ENCODE measurements around the gene MOB1B. TPM values are rescaled to one million over a fixed set of nuclear protein-coding genes. Genes with fewer than 3 reads are reported as not detected.

MOB1B gene
- total RNA-seq, 1 donor from 2014 or later = 8.4 TPM

DNA sequence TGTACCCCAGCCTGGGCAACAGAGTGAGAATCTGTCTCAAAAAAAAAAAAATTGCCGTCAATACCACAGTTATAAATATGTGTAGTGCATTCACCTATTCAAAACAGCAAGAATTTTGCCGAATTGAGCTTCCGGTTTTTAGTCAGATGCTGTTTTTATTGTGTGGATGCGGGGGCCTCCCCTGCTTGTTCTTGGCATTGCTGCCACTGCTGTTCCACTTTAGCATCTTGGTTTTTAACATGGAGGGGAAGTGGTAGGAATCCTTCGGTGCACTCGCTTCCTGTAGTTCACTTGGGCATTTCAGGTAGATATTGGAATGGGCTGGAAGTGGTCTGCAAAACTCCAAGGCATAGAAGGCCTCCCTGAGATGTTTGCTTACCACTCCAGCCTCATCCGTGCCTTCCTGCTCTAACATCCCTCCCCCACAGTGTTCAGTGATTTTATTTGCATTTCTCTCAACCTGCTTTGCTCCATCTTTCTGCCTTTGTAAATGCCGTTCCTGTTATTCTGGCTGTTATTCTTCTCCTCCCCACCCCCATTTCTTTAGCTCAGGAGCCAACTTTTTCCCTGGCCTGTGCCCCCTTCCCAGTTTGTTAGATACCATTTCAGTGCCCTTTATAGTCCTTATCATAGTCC lies 25.5 kb downstream of the MOB1B start:
- DNase-seq (ENCODE audit: low read depth) = no peak
- H3K4me3 ChIP-seq (ENCODE audit: low read depth, low read length) = no peak overlapping the region
- H3K36me3 ChIP-seq (ENCODE audit: control insufficient read depth, insufficient read depth, low read length) = no peaks in the 10 kb centered on the region
- FAIRE-seq = no peak
- TF ChIP-seq, protein P1, sequence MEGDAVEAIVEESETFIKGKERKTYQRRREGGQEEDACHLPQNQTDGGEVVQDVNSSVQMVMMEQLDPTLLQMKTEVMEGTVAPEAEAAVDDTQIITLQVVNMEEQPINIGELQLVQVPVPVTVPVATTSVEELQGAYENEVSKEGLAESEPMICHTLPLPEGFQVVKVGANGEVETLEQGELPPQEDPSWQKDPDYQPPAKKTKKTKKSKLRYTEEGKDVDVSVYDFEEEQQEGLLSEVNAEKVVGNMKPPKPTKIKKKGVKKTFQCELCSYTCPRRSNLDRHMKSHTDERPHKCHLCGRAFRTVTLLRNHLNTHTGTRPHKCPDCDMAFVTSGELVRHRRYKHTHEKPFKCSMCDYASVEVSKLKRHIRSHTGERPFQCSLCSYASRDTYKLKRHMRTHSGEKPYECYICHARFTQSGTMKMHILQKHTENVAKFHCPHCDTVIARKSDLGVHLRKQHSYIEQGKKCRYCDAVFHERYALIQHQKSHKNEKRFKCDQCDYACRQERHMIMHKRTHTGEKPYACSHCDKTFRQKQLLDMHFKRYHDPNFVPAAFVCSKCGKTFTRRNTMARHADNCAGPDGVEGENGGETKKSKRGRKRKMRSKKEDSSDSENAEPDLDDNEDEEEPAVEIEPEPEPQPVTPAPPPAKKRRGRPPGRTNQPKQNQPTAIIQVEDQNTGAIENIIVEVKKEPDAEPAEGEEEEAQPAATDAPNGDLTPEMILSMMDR (IDR thresholded peaks at IDR 0.05; ENCODE audit: insufficient read depth, low read length, severe bottlenecking) = no peak
- H3K27me3 ChIP-seq (ENCODE audit: control insufficient read depth, insufficient read depth, low read length) = no peaks in the 10 kb centered on the region

DNA sequence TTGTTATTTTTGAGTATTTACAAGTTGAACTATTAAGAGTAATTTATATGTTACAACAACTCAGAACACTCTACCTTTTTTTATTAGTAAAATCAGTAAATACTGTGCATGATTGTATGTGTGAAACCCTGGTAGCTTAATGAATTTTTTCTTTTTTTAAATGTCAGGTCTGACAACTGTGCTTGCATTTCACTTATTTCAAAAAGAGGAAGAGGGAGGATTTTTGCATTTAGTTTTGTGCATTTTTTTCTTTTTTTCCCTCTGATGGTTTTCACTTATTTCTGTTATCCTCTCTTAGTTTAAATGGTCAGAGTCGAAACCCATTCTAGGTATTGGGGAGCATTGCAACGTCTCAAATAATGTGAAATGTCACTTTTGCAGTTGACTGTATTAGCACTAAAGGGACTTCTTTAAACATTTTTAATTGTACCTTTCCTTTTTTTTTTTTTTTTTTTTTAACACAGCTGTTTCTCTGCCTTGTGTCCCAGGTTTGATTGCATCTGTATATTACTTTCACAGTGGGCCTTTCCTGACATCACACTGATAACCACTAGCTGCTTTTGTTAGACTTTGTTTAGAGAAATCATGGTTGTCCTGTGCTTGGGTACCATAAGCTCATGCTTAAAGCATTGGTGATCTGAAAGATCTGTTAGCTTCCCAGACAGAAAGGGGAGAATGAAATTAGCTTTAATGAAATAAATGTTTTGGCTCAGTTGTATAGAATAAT lies 28.5 kb downstream of the MOB1B start:
- Histone ChIP-seq H3K27me3 (ENCODE audit: control insufficient read depth, insufficient read depth, low read length) (no peaks in the 10 kb centered on the region), H3K4me3 (ENCODE audit: low read depth, low read length) (no peak overlapping the region)
- no peak for FAIRE-seq

DNA sequence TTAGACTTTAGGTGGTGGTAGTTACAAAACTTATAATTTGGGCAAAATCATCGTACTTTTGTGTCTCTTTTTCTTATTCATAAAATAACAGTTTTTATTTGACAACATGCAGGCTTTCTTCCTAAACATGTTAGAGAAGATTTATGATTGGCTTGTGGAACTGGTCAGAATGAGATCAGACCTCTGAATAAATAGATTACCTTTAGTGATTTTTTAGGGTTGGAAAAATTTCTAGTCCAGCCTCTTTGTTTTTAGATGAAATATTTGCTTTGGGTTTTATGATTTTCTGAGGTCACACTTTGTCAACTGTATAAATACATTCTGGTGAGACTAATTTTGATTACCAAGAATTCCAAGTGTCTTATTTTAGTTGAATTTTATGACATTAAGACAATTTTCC lies 29.2 kb downstream of the MOB1B start:
- DNase-seq (ENCODE audit: low read depth) = no peak

More for the DNA sequence above, 28.5 kb downstream of the MOB1B start:
- DNase-seq (ENCODE audit: low read depth) = no peak
- TF ChIP-seq, protein P1 (IDR thresholded peaks at IDR 0.05; ENCODE audit: insufficient read depth, low read length, severe bottlenecking) = no peak
- no peaks in the 10 kb centered on the region for H3K36me3 ChIP-seq (ENCODE audit: control insufficient read depth, insufficient read depth, low read length)

DNA sequence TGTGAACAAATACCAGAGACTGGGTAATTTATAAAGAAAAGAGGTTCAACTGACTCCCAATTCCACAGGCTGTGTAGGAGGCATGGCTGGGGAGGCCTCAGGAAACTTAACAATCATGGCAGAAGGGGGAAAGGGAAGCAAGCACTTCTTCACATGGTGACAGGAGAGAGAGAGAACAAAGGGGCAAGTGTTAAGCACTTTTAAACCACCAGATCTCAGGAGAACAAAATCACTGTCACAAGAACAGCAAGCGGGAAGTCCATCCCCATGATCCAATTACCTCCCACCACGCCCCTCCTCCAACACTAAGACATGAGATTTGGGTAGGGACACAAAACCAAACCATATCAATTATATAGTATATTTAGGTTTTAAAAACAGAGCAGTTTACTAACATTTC lies 30.8 kb downstream of the MOB1B start:
- FAIRE-seq = no peak
- TF ChIP-seq, protein P1 (IDR thresholded peaks at IDR 0.05; ENCODE audit: insufficient read depth, low read length, severe bottlenecking) = no peak
- DNase-seq (ENCODE audit: low read depth) = no peak
- H3K27me3 ChIP-seq (ENCODE audit: control insufficient read depth, insufficient read depth, low read length) = no peaks in the 10 kb centered on the region
- H3K36me3 ChIP-seq (ENCODE audit: control insufficient read depth, insufficient read depth, low read length) = no peaks in the 10 kb centered on the region
- H3K4me3 ChIP-seq (ENCODE audit: low read depth, low read length) = no peak overlapping the region

More for the DNA sequence above, 29.2 kb downstream of the MOB1B start:
- FAIRE-seq = no peak
- H3K4me3 ChIP-seq (ENCODE audit: low read depth, low read length) = no peak overlapping the region
- H3K36me3 ChIP-seq (ENCODE audit: control insufficient read depth, insufficient read depth, low read length) = no peaks in the 10 kb centered on the region
- no peaks in the 10 kb centered on the region for H3K27me3 ChIP-seq (ENCODE audit: control insufficient read depth, insufficient read depth, low read length)
- TF ChIP-seq, protein P1 (IDR thresholded peaks at IDR 0.05; ENCODE audit: insufficient read depth, low read length, severe bottlenecking) = no peak

DNA sequence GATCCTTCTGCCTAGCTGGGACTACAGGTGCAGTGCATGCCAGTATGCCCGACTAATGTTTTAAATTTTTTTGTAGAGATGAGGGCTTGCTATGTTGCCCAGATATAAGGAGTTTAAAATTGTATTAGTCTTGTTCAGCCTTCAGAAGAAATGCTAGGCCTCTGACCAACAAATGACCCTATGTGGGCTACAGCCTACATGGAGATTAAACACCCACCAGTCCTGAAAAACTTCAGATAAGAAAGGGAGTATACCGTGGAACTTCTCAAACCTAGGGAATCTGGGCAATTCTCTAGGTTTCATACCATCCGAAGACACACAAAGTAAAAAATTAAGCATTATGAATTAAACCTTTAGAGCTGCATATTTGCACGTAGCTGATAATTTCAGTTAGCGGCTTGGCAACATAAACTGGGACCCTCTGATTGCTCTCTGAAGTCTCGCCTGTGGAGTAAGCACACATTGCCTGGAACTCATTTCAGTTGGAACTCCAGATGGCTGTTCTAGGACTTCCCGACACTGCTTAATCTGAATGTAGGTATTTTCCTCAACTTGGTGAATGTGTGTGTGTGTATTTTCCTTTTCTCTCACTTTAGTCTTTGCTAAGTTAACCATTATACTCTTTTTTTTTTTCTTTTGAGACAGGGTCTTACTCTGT lies 33.0 kb downstream of the MOB1B start:
- FAIRE-seq (no peak), DNase-seq (ENCODE audit: low read depth) (no peak)
- H3K4me3 ChIP-seq (ENCODE audit: low read depth, low read length) = no peak overlapping the region
- no peaks in the 10 kb centered on the region for H3K27me3 ChIP-seq (ENCODE audit: control insufficient read depth, insufficient read depth, low read length)
- H3K36me3 ChIP-seq (ENCODE audit: control insufficient read depth, insufficient read depth, low read length) = no peaks in the 10 kb centered on the region
- TF ChIP-seq, protein P1 (IDR thresholded peaks at IDR 0.05; ENCODE audit: insufficient read depth, low read length, severe bottlenecking) = no peak

All from bronchial epithelial cell (primary cell).